Thoracic aorta (tissue), 2 donors: ENCODE measurements around the gene PEPD. TPM values are rescaled to one million over a fixed set of nuclear protein-coding genes. Genes with fewer than 3 reads are reported as not detected.

Experiments used
- ATAC-seq: fragments of 150-250 bp; one replicate; pipeline ENCODE4 v1.8.0; 2017; ENCODE audit warnings: low read depth; ENCODE audit not compliant: insufficient number of reproducible peaks, low FRiP score
- DNase-seq: peaks from one replicate; pipeline ENCODE4 v3.0.0-alpha.2; 2020; ENCODE audit warnings: low spot score
- H3K27ac ChIP-seq, 2 donors: fragments of 200-600 bp; sonication (generic); 1 replicate in 1 of 2; 2 replicates in 1 of 2; pipeline ENCODE4 v1.5.1; 2016; ENCODE audit warnings: mild to moderate bottlenecking in 2 of 2, moderate library complexity in 2 of 2
- H3K27me3 ChIP-seq: fragments of 200-600 bp; sonication (generic); replicated peaks from 2 replicates; pipeline ENCODE4 v1.6.0; 2016; ENCODE audit warnings: mild to moderate bottlenecking; ENCODE audit not compliant: insufficient read depth
- H3K36me3 ChIP-seq: fragments of 200-600 bp; sonication (generic); one replicate; pipeline ENCODE4 v1.5.1; 2016
- H3K4me1 ChIP-seq, 2 donors: fragments of 200-600 bp; sonication (generic); 1 replicate in 1 of 2; 2 replicates in 1 of 2; pipeline versions ENCODE4 v1.5.1 to v1.6.0; 2016; ENCODE audit warnings: low read depth in 2 of 2, mild to moderate bottlenecking in 1 of 2; ENCODE audit not compliant: control insufficient read depth in 1 of 2
- H3K4me3 ChIP-seq: fragments of 200-600 bp; sonication (generic); 2 replicates; pipeline ENCODE4 v1.5.1; 2016; ENCODE audit warnings: mild to moderate bottlenecking
- H3K9me3 ChIP-seq: fragments of 200-600 bp; sonication (generic); 2 replicates; pipeline ENCODE4 v1.5.1; 2016
- CTCF ChIP-seq: fragments of 200-600 bp; sonication (generic); IDR thresholded peaks from one replicate; pipeline ENCODE4 v1.5.1; 2019; ENCODE audit warnings: antibody characterized with exemption
- total RNA-seq, 2 donors: library from RNA; depleted of rRNA; stranded (reverse); fragments of >200 nt; gene quantifications; one replicate each; pipeline versions ENCODE4 v1.1.0 to v1.2.3, GENCODE V29; 2016

PEPD gene
- total RNA-seq, 2 donors from 2014 or later: 48.7 to 70.9 TPM

GRCh38 chr19:33462112-33462791 lies 59.3 kb downstream of the PEPD start:
- Histone ChIP-seq H3K27ac (no peak overlapping the region), H3K27me3 (no peaks in the 10 kb centered on the region), H3K4me1 (no peaks in the 10 kb centered on the region), H3K4me3 (no peak overlapping the region), H3K9me3 (no peaks in the 10 kb centered on the region), H3K36me3 (peaks cover 3% of the 10 kb centered on the region)
- no peak for TF ChIP-seq CTCF
- DNase-seq (no peak), ATAC-seq (no peak)

GRCh38 chr19:33461256-33462111 lies 60.1 kb downstream of the PEPD start:
- H3K36me3 ChIP-seq: peaks cover 3% of the 10 kb centered on the region
- H3K4me1 ChIP-seq: no peaks in the 10 kb centered on the region
- no peak for ATAC-seq
- TF ChIP-seq CTCF: no peak
- H3K27ac ChIP-seq: no peak overlapping the region
- H3K27me3 ChIP-seq: no peaks in the 10 kb centered on the region
- no peak overlapping the region for H3K4me3 ChIP-seq
- H3K9me3 ChIP-seq: no peaks in the 10 kb centered on the region
- no peak for DNase-seq

- DNase-seq: no peak
- H3K4me1 ChIP-seq: no peaks in the 10 kb centered on the region
- H3K36me3 ChIP-seq: peaks cover 3% of the 10 kb centered on the region
Measured at GRCh38 chr19:33460221-33460908, 61.2 kb downstream of the PEPD start.

GRCh38 chr19:33459222-33460090 lies 62.1 kb downstream of the PEPD start:
- TF ChIP-seq CTCF: no peak
- Histone ChIP-seq H3K4me1 (no peaks in the 10 kb centered on the region), H3K27me3 (no peaks in the 10 kb centered on the region), H3K36me3 (peaks cover 3% of the 10 kb centered on the region), H3K27ac (no peak overlapping the region), H3K4me3 (no peak overlapping the region), H3K9me3 (no peaks in the 10 kb centered on the region)
- no peak for ATAC-seq
- no peak for DNase-seq

More at GRCh38 chr19:33460221-33460908, 61.2 kb downstream of the PEPD start:
- no peak for ATAC-seq
- Histone ChIP-seq H3K9me3 (no peaks in the 10 kb centered on the region), H3K4me3 (no peak overlapping the region), H3K27ac (no peak overlapping the region), H3K27me3 (no peaks in the 10 kb centered on the region)
- no peak for TF ChIP-seq CTCF
